ENCODE data around the gene MAD1L1.

MAD1L1 gene

DNA sequence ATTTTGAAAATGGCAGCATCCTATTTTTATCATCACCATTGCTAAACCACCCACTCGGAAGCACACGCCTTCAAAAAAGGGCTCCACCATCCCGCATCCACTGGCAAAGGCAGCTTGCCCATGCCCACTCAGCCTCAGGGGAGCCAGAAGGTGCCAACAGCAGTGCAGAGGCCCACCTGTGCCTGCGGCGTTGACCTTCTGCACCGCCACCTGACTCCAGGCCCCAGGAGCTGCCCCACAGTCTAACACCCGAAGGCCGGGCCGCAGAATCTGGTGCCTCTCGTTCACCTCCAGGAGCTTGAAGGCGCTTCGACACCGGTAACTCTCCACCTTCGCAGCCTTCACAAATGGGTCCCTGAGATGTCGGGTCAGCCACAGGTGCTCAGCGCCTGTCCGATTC, 6.5 kb upstream of the MAD1L1 start:
- H3K36me3 ChIP-seq (ENCODE audit: insufficient read depth, low read length), result peaks cover 58% of the 10 kb centered on the region
- WGBS, result 97% methylated on average over 17 of the region's 17 CpGs
- H3K27me3 ChIP-seq (ENCODE audit: insufficient read depth, low read length), result no peaks in the 10 kb centered on the region
- H3K4me3 ChIP-seq (ENCODE audit: low read length), result no peak overlapping the region
- no peak overlapping the region for H3K9ac ChIP-seq (ENCODE audit: low read depth, low read length)
- peaks cover 6% of the 10 kb centered on the region for H3K4me1 ChIP-seq (ENCODE audit: insufficient read depth, low read length)
- H3K9me3 ChIP-seq (ENCODE audit: insufficient read depth, low read depth, low read length), result no peaks in the 10 kb centered on the region
- H3K27ac ChIP-seq (ENCODE audit: low read depth, low read length), result no peak overlapping the region

DNA sequence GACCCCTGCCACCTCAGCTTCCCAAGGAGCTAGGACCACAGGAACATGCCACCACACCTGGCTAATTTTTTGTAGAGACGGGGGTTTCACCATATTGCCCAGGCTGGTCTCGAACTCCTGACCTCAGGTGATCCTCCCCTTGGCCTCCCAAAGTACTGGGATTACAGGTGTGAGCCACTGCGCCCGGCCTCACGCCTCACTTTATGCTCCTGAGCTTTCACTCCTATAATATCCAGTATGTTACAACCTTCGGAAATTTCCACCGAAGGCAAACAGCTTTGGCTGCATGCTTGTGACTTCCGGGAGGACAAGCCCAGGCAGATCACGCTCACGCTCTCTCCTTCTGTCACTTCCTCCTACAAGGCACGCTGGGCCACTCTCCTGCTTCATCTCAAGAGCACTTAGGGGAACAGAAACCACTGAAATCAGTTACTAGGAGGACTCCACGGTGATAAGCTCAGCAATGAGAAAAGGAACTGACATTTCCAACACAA, 4.4 kb upstream of the MAD1L1 start:
- Histone ChIP-seq H3K27ac (ENCODE audit: low read depth, low read length) (no peak overlapping the region), H3K4me1 (ENCODE audit: insufficient read depth, low read length) (no peaks in the 10 kb centered on the region), H3K9ac (ENCODE audit: low read depth, low read length) (no peak overlapping the region), H3K36me3 (ENCODE audit: insufficient read depth, low read length) (peaks cover 61% of the 10 kb centered on the region), H3K27me3 (ENCODE audit: insufficient read depth, low read length) (no peaks in the 10 kb centered on the region), H3K4me3 (ENCODE audit: low read length) (no peak overlapping the region), H3K9me3 (ENCODE audit: insufficient read depth, low read depth, low read length) (no peaks in the 10 kb centered on the region)
- WGBS, result 92% methylated on average over 12 of the region's 12 CpGs

DNA sequence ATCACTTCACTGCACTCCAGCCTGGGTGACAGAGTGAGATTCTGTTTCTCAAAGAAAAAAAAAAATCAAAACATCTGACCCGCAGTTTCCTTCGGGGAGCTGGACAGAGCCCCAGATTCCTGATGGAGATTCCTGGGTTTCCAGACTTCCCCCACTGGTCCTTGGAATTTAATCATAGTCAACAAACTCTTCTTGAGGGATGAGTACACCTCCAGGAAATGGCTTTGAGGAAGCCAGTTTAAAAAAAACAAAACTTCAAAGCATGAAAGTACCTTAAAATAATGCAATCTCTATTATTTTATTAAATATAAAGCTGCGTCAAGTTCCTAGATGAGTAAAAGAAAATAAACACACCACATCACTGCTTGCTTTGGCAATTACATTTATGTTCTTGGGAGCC, 1.2 kb upstream of the MAD1L1 start:
- Histone ChIP-seq H3K4me3 (ENCODE audit: low read length) (peak overlapping the region; percentile 97; the same call in 1 of the 2 replicates), H3K9ac (ENCODE audit: low read depth, low read length) (no peak overlapping the region), H3K9me3 (ENCODE audit: insufficient read depth, low read depth, low read length) (no peaks in the 10 kb centered on the region), H3K27ac (ENCODE audit: low read depth, low read length) (no peak overlapping the region), H3K4me1 (ENCODE audit: insufficient read depth, low read length) (0 out of 2 replicates have a peak, but pooled peaks cover 5% of the 10 kb centered on the region), H3K36me3 (ENCODE audit: insufficient read depth, low read length) (peaks cover 63% of the 10 kb centered on the region), H3K27me3 (ENCODE audit: insufficient read depth, low read length) (no peaks in the 10 kb centered on the region)
- WGBS, result 91% methylated on average over 2 of the region's 3 CpGs

DNA sequence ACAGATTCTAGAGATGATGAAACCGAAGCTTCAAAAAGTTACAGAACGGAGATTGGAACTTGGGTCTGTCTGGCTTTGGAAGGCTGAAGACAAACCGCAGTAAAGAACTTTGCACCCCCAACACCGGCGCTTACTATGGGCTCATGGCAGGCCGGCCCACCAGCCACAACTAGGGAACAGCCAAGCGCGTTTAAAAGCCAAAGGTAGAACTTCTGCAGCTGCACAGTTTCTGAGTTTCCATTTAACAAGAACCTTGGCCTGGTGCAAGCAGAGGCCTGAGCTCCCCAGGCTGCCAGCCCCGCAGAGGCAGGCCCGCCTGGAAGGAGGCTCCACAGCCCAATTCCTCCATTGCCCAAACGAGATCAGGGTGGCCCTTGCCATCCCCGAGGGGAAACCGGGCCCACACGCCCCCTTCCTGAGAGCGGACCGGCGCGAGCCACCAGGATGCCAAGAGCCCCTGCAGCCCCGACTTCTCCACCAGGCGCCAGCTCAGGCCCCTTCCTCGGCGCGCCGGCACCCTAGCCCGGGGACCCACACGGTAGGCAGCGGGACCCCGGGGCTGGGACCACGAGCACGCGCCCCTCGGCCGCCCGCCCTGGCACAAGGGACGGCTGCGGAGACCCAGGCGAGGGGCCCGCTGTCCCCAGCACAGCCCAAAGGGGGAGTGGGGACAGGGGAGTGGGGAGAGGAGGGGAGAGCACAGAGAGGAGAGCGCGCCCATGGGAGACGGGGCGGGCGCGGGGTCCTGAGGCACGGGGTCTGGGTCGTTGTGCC, 566 bp downstream of the MAD1L1 start:
- Histone ChIP-seq H3K9me3 (ENCODE audit: insufficient read depth, low read depth, low read length) (no peaks in the 10 kb centered on the region), H3K36me3 (ENCODE audit: insufficient read depth, low read length) (peaks cover 63% of the 10 kb centered on the region), H3K27me3 (ENCODE audit: insufficient read depth, low read length) (no peaks in the 10 kb centered on the region), H3K9ac (ENCODE audit: low read depth, low read length) (peak overlapping the region; percentile 94), H3K27ac (ENCODE audit: low read depth, low read length) (peak overlapping the region; percentile 81), H3K4me1 (ENCODE audit: insufficient read depth, low read length) (0 out of 2 replicates have a peak, but pooled peaks cover 5% of the 10 kb centered on the region), H3K4me3 (ENCODE audit: low read length) (peak overlapping the region; percentile 97)
- WGBS, result 5% methylated on average over 46 of the region's 46 CpGs

DNA sequence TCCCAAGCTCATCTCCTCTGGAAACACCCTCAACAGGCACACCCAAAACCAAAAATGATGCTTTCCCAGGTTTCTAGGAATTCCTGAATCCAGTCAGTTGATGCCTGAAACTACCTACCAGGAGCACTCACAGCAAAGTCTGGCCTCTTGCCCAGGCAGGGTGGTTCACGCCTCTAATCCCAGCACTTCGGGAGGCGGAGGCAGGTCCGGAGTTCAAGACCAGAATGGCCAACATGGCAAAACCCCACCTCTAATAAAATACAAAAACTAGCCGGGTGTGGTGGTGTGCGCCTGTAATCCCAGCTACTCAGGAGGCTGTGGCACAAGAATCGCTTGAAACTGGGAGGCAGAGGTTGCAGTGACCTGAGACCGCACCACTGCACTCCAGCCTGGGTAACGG, 1.9 kb downstream of the MAD1L1 start:
- Histone ChIP-seq H3K27me3 (ENCODE audit: insufficient read depth, low read length) (no peaks in the 10 kb centered on the region), H3K4me1 (ENCODE audit: insufficient read depth, low read length) (0 out of 2 replicates have a peak, but pooled peaks cover 5% of the 10 kb centered on the region), H3K9ac (ENCODE audit: low read depth, low read length) (no peak overlapping the region), H3K36me3 (ENCODE audit: insufficient read depth, low read length) (peaks cover 63% of the 10 kb centered on the region), H3K27ac (ENCODE audit: low read depth, low read length) (no peak overlapping the region), H3K4me3 (ENCODE audit: low read length) (no peak overlapping the region), H3K9me3 (ENCODE audit: insufficient read depth, low read depth, low read length) (no peaks in the 10 kb centered on the region)
- WGBS, result 89% methylated on average over 7 of the region's 9 CpGs

DNA sequence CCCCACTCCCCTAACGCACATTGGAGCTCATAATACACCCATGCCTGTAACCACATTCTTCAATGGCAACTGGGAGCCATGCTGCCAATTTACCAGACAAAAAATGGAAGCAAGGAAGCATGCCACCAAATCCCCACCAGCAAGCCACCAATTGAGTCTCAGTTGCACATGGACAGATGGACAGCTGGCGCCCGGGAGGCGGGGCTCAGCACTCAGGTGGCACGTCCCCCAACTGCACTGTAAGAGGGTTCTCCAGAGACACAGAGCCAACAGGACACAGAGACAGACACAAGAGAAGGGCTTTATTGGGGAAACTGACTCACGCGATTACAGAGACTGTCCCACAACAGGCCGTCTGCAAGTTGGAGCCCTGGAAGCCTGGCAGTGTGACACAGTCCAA, 2.5 kb downstream of the MAD1L1 start:
- H3K27me3 ChIP-seq (ENCODE audit: insufficient read depth, low read length), result no peaks in the 10 kb centered on the region
- WGBS, result 94% methylated on average over 8 of the region's 8 CpGs
- no peak overlapping the region for H3K27ac ChIP-seq (ENCODE audit: low read depth, low read length)
- H3K9me3 ChIP-seq (ENCODE audit: insufficient read depth, low read depth, low read length), result no peaks in the 10 kb centered on the region
- no peak overlapping the region for H3K9ac ChIP-seq (ENCODE audit: low read depth, low read length)
- H3K4me3 ChIP-seq (ENCODE audit: low read length), result no peak overlapping the region
- H3K36me3 ChIP-seq (ENCODE audit: insufficient read depth, low read length), result peaks cover 63% of the 10 kb centered on the region
- H3K4me1 ChIP-seq (ENCODE audit: insufficient read depth, low read length), result 0 out of 2 replicates have a peak, but pooled peaks cover 5% of the 10 kb centered on the region

DNA sequence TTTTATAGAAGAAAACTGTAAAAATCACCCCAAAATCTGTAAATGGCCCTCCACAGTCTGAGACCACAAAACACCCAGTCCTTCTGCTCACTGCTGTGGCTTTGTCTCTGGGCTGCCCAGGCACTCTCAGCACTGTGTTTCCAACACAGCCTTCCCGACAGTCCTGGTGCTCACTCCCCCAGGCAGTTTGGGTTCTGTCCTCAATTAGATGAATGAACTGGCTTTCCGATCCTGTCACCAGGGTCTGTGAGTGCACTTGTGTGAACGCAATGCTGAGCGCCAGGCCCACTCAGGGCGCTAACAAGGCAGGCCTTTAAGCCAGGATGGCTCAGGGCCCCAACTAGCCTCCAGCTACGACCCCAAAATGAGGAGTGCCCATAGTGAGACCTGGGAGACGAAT, 3.3 kb downstream of the MAD1L1 start:
- WGBS, result 93% methylated on average over 7 of the region's 7 CpGs
- H3K27me3 ChIP-seq (ENCODE audit: insufficient read depth, low read length), result no peaks in the 10 kb centered on the region
- H3K9me3 ChIP-seq (ENCODE audit: insufficient read depth, low read depth, low read length), result no peaks in the 10 kb centered on the region
- no peak overlapping the region for H3K4me3 ChIP-seq (ENCODE audit: low read length)
- H3K36me3 ChIP-seq (ENCODE audit: insufficient read depth, low read length), result peaks cover 63% of the 10 kb centered on the region
- 0 out of 2 replicates have a peak, but pooled peaks cover 5% of the 10 kb centered on the region for H3K4me1 ChIP-seq (ENCODE audit: insufficient read depth, low read length)
- H3K27ac ChIP-seq (ENCODE audit: low read depth, low read length), result no peak overlapping the region
- H3K9ac ChIP-seq (ENCODE audit: low read depth, low read length), result no peak overlapping the region

DNA sequence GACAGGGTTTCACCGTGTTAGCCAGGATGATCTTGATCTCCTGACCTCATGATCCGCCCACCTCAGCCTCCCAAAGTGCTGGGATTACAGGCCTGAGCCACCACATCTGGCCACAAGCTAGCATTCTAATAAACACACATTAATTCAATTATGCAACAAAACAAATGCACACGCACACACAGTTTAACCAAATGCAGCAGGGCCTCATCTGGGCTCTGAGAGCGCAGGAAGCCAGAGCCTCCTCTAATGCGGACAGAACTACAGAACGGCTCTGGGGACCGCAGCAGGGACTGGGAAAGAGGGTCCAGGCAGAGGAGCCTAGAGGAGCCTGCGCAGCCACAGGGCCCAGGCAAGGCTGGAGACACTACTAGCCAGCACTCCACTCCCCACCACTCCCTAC, 3.8 kb downstream of the MAD1L1 start:
- no peak overlapping the region for H3K4me3 ChIP-seq (ENCODE audit: low read length)

DNA sequence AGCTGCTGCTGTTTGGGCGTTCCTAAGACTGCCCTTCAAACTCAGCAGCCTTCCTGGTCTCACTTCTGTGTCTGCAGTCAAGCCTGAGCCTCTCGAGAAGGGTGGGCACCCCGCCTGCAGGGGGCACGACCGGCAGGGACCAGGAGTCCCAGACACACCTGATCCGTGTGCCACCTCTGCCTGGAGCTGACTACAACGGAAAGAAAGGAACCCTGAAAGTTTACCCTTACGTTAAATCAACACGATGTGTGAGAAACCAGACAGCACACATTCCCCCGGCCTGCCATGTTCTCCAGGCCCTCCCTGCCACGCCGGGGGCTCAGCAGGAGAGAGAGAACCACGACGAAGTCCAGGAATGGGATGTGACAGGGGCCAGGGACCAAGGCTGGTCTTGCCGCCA, 5.0 kb downstream of the MAD1L1 start:
- 92% methylated on average over 15 of the region's 15 CpGs for WGBS
- H3K4me1 ChIP-seq (ENCODE audit: insufficient read depth, low read length), result 0 out of 2 replicates have a peak, but pooled peaks cover 5% of the 10 kb centered on the region
- H3K9me3 ChIP-seq (ENCODE audit: insufficient read depth, low read depth, low read length), result no peaks in the 10 kb centered on the region
- H3K9ac ChIP-seq (ENCODE audit: low read depth, low read length), result no peak overlapping the region
- no peaks in the 10 kb centered on the region for H3K27me3 ChIP-seq (ENCODE audit: insufficient read depth, low read length)
- peaks cover 75% of the 10 kb centered on the region for H3K36me3 ChIP-seq (ENCODE audit: insufficient read depth, low read length)
- no peak overlapping the region for H3K27ac ChIP-seq (ENCODE audit: low read depth, low read length)
- H3K4me3 ChIP-seq (ENCODE audit: low read length), result no peak overlapping the region

More for the DNA sequence above, 3.8 kb downstream of the MAD1L1 start:
- 95% methylated on average over 8 of the region's 8 CpGs for WGBS
- 0 out of 2 replicates have a peak, but pooled peaks cover 5% of the 10 kb centered on the region for H3K4me1 ChIP-seq (ENCODE audit: insufficient read depth, low read length)
- H3K27ac ChIP-seq (ENCODE audit: low read depth, low read length), result no peak overlapping the region
- no peaks in the 10 kb centered on the region for H3K27me3 ChIP-seq (ENCODE audit: insufficient read depth, low read length)
- no peak overlapping the region for H3K9ac ChIP-seq (ENCODE audit: low read depth, low read length)
- peaks cover 64% of the 10 kb centered on the region for H3K36me3 ChIP-seq (ENCODE audit: insufficient read depth, low read length)
- no peaks in the 10 kb centered on the region for H3K9me3 ChIP-seq (ENCODE audit: insufficient read depth, low read depth, low read length)

DNA sequence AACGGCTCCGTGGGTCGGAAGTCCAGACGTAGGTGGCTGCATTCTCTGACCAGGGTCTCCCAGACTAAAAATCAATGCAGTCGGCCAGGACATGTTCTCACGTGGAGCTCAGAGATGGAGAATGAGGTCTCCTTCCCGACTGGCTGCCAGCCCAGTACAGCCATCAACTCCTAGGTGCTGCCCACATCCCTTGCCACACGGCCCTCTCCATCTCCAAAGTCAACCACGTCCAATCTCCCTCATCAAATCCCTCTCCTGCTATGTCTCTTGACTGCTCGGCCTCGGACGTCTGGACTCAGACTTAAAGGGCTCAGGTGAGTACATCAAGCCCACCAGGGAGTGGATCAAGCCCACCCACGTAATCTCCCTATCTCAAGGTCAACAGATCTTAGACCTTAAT, 6.9 kb downstream of the MAD1L1 start:
- no peaks in the 10 kb centered on the region for H3K27me3 ChIP-seq (ENCODE audit: insufficient read depth, low read length)
- H3K9ac ChIP-seq (ENCODE audit: low read depth, low read length), result no peak overlapping the region
- no peaks in the 10 kb centered on the region for H3K9me3 ChIP-seq (ENCODE audit: insufficient read depth, low read depth, low read length)
- no peaks in the 10 kb centered on the region for H3K4me1 ChIP-seq (ENCODE audit: insufficient read depth, low read length)
- peaks cover 89% of the 10 kb centered on the region for H3K36me3 ChIP-seq (ENCODE audit: insufficient read depth, low read length)
- no peak overlapping the region for H3K27ac ChIP-seq (ENCODE audit: low read depth, low read length)
- 94% methylated on average over 13 of the region's 13 CpGs for WGBS
- H3K4me3 ChIP-seq (ENCODE audit: low read length), result no peak overlapping the region

DNA sequence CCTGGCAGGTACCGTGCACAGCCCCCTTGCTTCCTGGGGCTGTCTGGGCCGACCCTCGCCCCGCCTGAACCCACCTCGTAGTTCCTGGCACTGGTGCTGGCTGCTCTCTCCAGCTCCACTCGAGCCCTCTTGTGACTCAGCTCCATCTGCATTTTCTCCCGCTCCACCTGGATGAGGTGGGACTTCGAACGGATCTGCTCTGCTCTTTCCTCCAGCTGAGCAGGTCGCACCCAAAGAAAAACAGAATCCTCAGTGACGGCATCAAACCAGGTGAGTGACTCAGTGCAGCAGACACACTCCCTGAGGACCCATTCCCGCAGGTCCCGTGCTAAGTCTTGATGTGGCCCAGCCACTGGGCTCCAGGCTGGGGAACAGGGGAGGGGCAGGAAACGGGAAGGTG, 7.4 kb downstream of the MAD1L1 start:
- no peaks in the 10 kb centered on the region for H3K9me3 ChIP-seq (ENCODE audit: insufficient read depth, low read depth, low read length)
- H3K4me1 ChIP-seq (ENCODE audit: insufficient read depth, low read length), result no peaks in the 10 kb centered on the region
- H3K27ac ChIP-seq (ENCODE audit: low read depth, low read length), result no peak overlapping the region
- H3K36me3 ChIP-seq (ENCODE audit: insufficient read depth, low read length), result peaks cover 90% of the 10 kb centered on the region
- WGBS, result 94% methylated on average over 14 of the region's 14 CpGs
- no peaks in the 10 kb centered on the region for H3K27me3 ChIP-seq (ENCODE audit: insufficient read depth, low read length)
- no peak overlapping the region for H3K4me3 ChIP-seq (ENCODE audit: low read length)
- no peak overlapping the region for H3K9ac ChIP-seq (ENCODE audit: low read depth, low read length)

Measured in HUES64 (cell line).